ENCODE measurements around the gene ZNF24. TPM values are rescaled to one million over a fixed set of nuclear protein-coding genes. Genes with fewer than 3 reads are reported as not detected.

Gene ZNF24
- total and polyA plus RNA-seq, 9 donors = 18.7 to 64.8 (median 48.1) TPM

DNA sequence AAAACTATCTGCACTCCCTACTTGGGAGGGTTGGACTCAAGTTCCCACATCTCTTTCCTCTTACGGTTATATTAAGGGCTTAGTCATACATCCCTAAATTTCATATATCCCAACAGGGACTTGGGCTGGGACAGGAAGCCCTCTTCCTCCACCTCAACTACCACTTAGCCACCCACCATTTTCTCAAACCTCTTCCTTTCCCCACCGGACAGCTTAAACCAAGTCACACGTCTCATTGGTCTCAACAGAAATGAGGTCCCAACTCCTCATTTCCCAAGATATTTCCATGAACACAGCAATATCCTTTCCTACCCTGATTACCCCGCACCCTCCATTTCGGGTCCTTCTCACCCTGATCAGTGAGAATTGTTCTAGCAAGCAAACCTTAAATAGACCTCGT lies 54.9 kb downstream of the ZNF24 start:
- no peak for DNase-seq
- Histone ChIP-seq H3K27ac (no peak overlapping the region), H3K9me3 (no peaks in the 10 kb centered on the region), H3K36me3 (no peaks in the 10 kb centered on the region), H3K27me3 (no peaks in the 10 kb centered on the region), H3K4me3 (peak overlapping the region; percentile 53), H3K4me1 (ENCODE audit: insufficient read depth) (peaks cover 7% of the 10 kb centered on the region)
- no peak for TF ChIP-seq POLR2A (IDR thresholded peaks at IDR 0.05)
- TF ChIP-seq EP300 (IDR thresholded peaks at IDR 0.05) = no peak
- TF ChIP-seq CTCF (IDR thresholded peaks at IDR 0.05) = no peak
- intact Hi-C loops (cut with DNase I) = no loop called here
- 1 to 4% (median 3%) methylated on average over 6 of the region's 6 CpGs for WGBS, 3 donors

- DNase-seq = no peak
- intact Hi-C loops (cut with DNase I) = no loop called here
- no peaks in the 10 kb centered on the region for H3K36me3 ChIP-seq
- WGBS, 3 donors = 88 to 98% (median 97%) methylated on average over 1 to 3 of the region's 3 CpGs
- TF ChIP-seq EP300 (IDR thresholded peaks at IDR 0.05) = no peak
- TF ChIP-seq POLR2A (IDR thresholded peaks at IDR 0.05) = no peak
- no peak for TF ChIP-seq CTCF (IDR thresholded peaks at IDR 0.05)
- no peaks in the 10 kb centered on the region for H3K9me3 ChIP-seq
- no peaks in the 10 kb centered on the region for H3K27me3 ChIP-seq
- H3K4me3 ChIP-seq = no peak overlapping the region
- peaks cover 5% of the 10 kb centered on the region for H3K4me1 ChIP-seq (ENCODE audit: insufficient read depth)
- no peak overlapping the region for H3K27ac ChIP-seq
Observed at GRCh38 chr18:35284841-35285240, 59.4 kb downstream of the ZNF24 start.

- no peak overlapping the region for H3K27ac ChIP-seq
- intact Hi-C loops (cut with DNase I) = no loop called here
- H3K27me3 ChIP-seq = no peaks in the 10 kb centered on the region
- no peak for DNase-seq
- H3K36me3 ChIP-seq = no peaks in the 10 kb centered on the region
- TF ChIP-seq POLR2A (IDR thresholded peaks at IDR 0.05) = no peak
- TF ChIP-seq EP300 (IDR thresholded peaks at IDR 0.05) = no peak
- TF ChIP-seq CTCF (IDR thresholded peaks at IDR 0.05) = no peak
- no peak overlapping the region for H3K4me3 ChIP-seq
- H3K9me3 ChIP-seq = no peaks in the 10 kb centered on the region
- H3K4me1 ChIP-seq (ENCODE audit: insufficient read depth) = peaks cover 4% of the 10 kb centered on the region
- WGBS, 3 donors = 94 to 96% (median 95%) methylated on average over 7 of the region's 7 CpGs
Observed at GRCh38 chr18:35283923-35284794, 60.1 kb downstream of the ZNF24 start.

DNA sequence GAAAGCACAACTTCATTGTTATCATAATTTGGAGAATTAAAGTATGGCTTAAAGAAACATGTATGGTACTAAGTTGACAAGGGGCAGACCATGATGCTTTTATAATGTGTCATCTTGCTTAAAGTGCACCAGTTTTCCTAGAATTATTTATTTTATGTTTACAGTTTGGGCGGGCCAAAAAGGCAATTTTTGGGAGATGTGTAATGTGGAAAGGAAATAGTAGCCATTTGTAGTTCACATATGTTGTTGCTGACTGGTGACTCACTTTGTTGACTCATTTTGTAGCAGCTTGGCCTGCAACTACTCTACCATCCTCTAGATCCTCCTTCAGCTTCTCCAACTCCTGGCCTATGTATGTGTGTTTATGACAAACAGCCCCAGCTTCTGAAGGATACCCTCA lies 61.9 kb downstream of the ZNF24 start:
- 73 to 96% (median 81%) methylated on average over 1 of the region's 1 CpG for WGBS, 3 donors
- no peak for TF ChIP-seq EP300 (IDR thresholded peaks at IDR 0.05)
- Histone ChIP-seq H3K27me3 (no peaks in the 10 kb centered on the region), H3K27ac (no peak overlapping the region), H3K36me3 (no peaks in the 10 kb centered on the region), H3K9me3 (no peaks in the 10 kb centered on the region), H3K4me3 (no peak overlapping the region), H3K4me1 (ENCODE audit: insufficient read depth) (no peaks in the 10 kb centered on the region)
- no peak for DNase-seq
- intact Hi-C loops (cut with DNase I) = no loop called here

Other genes with a start within 250 kb of the ZNF24 start
- 10 to 100 TPM; 15.9 to 35.8 (median 27.7) TPM for gene ZNF397, start 103.4 kb downstream of the ZNF24 start, total RNA-seq
- 10 to 100 TPM; 15.7 to 28.9 TPM for gene ZNF397, start 103.4 kb downstream of the ZNF24 start, polyA plus RNA-seq
- gene ZSCAN30, start 54.2 kb downstream of the ZNF24 start, total RNA-seq = 10 to 100 TPM; 12.2 to 18.3 (median 13.8) TPM
- gene ZSCAN30, start 54.2 kb downstream of the ZNF24 start, polyA plus RNA-seq = 10 to 100 TPM in 1 of 2 donors, 1 to 10 TPM in 1; 7.0 to 14.8 TPM
- 1 to 10 TPM in 6 of 7 donors, under 1 TPM in 1; 0.83 to 2.9 (median 1.7) TPM for gene ZNF396, start 32.9 kb upstream of the ZNF24 start, total RNA-seq
- 1 to 10 TPM in 1 of 2 donors, under 1 TPM in 1; 0.84 to 1.5 TPM for gene ZNF396, start 32.9 kb upstream of the ZNF24 start, polyA plus RNA-seq
- gene INO80C, start 153.5 kb upstream of the ZNF24 start, total RNA-seq = 10 to 100 TPM in 2 of 7 donors, 1 to 10 TPM in 5; 1.8 to 12.7 (median 8.1) TPM
- 10 to 100 TPM; 13.7 to 13.9 TPM for gene INO80C, start 153.5 kb upstream of the ZNF24 start, polyA plus RNA-seq
- 10 to 100 TPM; 20.0 to 60.2 (median 40.4) TPM for gene GALNT1, start 237.3 kb upstream of the ZNF24 start, total RNA-seq
- gene GALNT1, start 237.3 kb upstream of the ZNF24 start, polyA plus RNA-seq = 10 to 100 TPM; 20.5 to 45.9 TPM

Data from ovary (tissue), 9 donors.